NCI-H82 (cell line): ENCODE results near the gene SOX8.

Source experiments
- DNase-seq: peaks from one replicate; lab custom pipeline; 2025; lab: John Stamatoyannopoulos, UW

SOX8 gene

DNA sequence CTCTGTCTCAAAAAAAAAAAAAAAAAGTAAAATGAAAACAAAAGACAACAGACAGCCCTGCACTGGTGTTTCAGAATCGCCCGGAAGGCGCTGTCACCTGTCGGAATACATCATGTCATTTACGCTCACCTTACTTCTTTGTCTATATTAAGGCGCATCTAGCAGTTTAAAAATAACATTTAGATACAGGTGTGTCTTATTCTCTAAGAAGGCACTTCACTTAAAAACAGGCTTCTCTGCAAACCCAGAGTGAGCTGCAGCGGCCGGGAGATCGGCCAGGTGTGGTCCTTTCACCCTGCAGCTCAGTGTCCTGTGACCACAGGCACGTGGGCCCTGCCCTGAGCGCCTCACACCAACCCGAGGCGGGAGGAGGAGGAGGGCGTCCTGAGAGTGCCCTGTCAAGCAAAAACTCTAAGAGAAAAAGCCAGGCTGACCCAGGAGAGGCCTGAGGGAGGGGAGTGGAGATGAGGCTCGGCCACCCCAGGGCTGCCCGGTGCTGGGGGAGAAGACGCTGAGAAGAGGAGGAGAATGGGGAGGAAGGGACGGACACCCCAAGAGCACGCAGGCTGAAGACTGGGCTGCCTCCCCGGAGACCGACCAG, 7.5 kb upstream of the SOX8 start:
- no peak for DNase-seq

- DNase-seq, result no peak
Observed at GRCh38 chr16:974611-975261, 6.8 kb upstream of the SOX8 start.

- DNase-seq, result no peak
Observed at GRCh38 chr16:975291-975690, 6.3 kb upstream of the SOX8 start.

DNA sequence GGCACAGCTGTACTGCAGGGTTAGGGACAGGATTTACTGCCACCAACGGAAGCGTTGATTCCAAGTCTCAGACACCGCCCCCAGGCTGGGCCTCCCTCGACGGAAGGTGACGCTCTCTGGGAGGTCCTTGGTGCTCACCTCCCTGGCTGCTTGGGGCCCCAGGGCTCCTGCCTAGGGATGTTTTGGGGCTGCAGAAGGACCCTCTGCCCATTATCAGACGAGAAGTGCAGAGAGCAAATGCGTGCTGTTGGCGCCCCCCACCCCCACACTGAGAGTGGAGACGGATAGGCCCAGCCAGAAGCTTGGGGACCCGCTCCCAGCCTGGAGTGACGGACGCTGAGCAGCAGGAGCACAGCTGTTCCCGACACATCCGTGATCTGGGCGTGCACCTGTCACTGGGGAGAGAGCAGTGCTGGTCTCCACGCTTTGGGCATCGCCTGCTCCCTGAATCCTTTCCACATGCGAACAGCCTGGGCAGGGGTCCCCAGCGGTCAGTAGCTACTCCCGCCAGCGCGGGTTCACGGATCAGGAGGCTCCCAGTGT, 5.1 kb upstream of the SOX8 start:
- no peak for DNase-seq

DNA sequence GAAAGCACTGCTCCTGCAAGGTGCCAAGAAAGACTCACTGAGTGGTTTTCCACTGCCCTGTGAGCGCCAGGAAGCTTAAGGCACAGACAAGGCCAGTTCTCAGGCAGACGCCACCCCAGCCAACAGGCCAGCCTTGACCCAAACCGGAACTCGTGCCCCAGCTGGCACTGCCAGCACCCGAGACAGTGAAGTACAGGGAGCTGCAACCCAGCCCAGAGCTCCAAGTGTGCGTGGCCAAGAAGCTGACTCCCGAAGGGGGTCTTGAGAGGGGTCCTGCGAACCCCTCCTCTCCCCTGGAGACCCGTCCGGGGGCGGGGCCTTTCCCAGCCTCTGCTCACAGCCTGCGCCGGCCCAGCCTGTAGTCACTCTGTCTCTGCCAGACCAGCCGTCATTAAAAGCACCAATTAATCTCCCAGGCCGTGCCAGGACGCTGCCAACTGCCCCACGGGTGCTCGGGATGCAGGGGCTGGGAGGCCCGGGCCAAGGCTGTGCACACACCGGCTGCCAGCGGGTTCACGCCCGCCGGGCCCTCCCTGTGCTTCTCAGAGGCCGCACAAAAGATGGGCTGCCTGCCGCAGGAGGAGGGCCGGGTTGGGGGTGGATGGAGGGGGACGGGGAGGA, 4.4 kb upstream of the SOX8 start:
- DNase-seq, result no peak

- DNase-seq, result no peak
Observed at GRCh38 chr16:977896-978295, 3.7 kb upstream of the SOX8 start.

- DNase-seq, result no peak
Observed at GRCh38 chr16:978403-978802, 3.2 kb upstream of the SOX8 start.

- no peak for DNase-seq
Observed at GRCh38 chr16:979147-979546, 2.4 kb upstream of the SOX8 start.

DNA sequence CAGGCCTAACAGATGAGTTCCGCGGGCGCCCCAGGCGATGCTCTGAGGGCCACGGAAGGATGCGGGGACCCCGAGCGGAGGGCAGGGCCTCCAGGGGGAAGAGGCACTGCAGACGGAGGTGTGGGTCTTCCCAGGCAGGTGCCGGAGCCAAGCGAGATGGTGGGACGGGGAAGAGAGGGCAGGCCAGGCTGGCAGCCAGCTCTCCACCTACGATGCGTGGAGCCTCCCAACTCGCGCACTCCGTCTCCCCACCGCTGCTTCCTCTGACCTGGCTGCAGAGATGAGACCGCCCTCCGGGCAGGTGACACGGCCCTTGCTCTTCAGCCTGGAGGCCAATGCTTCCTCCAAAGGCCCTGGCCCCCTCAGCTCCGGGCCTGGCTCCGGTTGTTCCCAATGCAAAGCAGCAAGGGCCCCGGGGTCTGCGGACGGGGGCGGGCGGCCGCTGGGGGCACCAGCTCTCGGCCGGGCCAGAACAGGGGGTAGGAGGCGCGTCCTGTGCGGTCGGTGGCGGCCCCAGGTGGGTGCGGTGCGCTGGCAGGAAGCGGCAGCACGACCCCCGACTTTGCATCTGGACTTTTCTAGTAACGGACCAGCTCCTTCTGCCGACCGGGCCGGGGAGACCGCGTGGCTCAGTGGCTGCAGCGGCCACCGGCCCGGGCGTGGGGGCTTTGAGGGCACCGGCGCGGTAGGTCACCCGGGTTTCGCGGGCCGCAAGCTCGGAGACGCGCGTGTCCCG, 1.5 kb upstream of the SOX8 start:
- DNase-seq, result no peak

GRCh38 chr16:980595-980854, 1.0 kb upstream of the SOX8 start:
- no peak for DNase-seq

DNA sequence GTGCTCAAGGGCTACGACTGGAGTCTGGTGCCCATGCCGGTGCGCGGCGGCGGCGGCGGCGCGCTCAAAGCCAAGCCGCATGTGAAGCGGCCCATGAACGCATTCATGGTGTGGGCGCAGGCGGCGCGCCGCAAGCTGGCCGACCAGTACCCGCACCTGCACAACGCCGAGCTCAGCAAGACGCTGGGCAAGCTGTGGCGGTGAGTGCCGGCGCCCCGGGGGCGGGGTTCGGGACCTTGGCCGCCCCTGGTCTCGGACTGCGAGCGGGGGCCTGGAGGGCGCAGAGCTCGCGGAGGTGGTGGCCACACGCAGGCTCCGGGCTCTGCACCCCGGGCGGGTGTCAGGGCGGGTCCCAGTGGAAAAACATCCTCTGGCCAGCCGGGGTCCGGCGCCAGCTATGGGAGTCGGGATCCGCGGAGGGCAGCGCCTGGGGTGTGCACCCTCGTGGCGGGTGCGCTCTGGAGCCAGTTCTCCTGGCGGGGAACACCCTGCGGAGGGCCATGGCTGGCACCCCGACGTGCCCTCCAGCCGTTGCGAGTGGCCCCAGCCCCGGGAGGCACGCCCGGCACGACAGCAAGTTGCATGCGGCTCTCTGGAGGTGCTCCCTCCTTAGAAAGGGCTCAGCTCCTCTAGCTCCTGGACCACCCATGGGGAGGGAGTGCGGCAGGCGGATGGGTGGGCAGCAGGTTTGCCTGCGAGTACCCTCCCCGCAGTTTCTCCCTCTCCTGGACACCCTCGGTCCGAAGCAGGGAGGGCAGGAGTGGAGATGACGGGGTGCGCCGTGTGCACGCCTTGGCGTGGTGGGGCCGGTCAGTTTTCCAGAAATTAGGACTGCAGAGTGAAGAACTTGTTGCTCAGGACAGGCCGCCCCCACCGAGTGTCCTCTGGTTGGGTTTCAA, 824 bp downstream of the SOX8 start:
- DNase-seq, result no peak

GRCh38 chr16:983044-984030, 1.8 kb downstream of the SOX8 start:
- DNase-seq, result no peak

- DNase-seq, result no peak
Observed at GRCh38 chr16:984121-984694, 2.6 kb downstream of the SOX8 start.

- DNase-seq, result no peak
Observed at GRCh38 chr16:984736-985636, 3.4 kb downstream of the SOX8 start.

- no peak for DNase-seq
Observed at GRCh38 chr16:985646-986400, 4.3 kb downstream of the SOX8 start.

DNA sequence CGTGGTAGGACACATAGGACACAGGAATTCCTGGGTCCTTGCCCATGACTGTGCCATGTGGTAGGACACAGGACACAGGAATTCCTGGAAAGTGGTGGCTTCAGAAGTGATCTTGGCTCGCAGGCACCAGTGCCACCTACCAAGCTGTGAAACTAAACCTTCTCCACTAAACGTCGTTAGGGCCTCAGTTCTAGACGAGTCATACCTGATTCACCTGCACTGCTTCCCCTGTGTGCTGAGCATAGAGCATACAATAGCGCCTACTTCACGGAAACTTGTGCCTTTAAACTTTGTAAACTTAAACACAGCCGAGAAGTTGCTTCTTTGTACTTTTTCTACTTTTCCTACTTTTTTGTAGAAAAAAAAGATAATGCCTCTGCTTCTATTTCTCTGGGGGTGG, 4.8 kb downstream of the SOX8 start:
- DNase-seq, result no peak

DNA sequence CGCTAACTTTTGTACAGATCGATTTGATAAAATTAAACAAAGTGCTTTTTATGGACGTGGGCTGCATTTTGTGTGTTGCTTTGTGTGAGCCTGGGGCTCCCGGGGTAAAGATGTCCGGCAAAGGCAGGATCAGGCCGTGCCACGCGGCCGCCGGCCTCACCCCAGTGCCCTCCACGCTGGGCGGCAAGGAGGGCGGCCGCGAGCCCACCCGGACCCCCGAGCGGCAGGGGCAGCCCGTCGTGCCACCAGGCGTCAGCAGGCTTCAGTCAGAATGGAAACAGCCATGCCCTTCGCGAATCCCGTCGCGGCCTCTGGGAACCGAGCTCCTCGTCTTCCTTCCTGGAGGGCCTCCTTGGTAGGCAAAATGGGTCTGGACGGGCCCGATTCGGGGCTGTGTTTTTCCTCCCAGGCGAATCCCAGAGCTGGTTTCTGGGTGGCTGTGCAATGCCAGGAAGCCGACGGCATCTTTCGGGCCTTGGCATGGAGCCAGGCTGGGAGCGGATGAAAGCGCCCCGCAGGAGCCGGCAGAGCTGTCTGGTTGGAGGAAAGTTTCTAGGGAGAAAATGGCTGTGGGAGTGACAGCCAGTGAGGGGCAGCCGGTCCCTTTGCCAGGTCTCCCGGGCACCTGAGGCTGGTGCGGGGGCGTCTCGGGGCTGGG, 5.5 kb downstream of the SOX8 start:
- no peak for DNase-seq

DNA sequence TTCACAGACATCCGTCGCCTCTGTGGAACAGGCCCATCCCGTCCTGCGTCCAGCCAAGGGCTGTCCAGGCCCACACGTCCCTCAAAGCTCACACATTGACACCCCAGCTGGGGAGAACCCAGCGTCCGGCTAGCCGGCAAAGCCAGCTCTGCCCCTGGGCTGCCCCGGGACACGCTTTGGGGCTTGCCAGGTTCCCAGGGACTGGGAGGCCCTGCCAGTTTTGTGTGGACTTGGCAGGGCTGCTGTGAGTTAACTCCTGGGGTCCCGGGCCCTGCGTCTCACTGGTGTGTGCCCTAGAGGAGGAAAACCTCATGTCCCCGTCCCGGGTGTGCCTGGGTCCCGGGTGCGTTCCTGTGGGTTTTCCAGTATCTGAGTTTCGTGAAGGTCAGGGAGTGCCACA, 6.3 kb downstream of the SOX8 start:
- DNase-seq, result no peak
